Pancreas (tissue), 10 donors: ENCODE measurements around the gene GPC6. TPM values are rescaled to one million over a fixed set of nuclear protein-coding genes. Genes with fewer than 3 reads are reported as not detected.

Source experiments
- ATAC-seq, 4 donors: fragments of 200-7000 bp; cut with Tn5 transposase; one replicate each; pipeline versions ENCODE4 v1.8.0 to v1.9.1; 2020; ENCODE audit warnings: mild to moderate bottlenecking in 4 of 4, moderate library complexity in 4 of 4
- DNase-seq, 6 donors: peaks; one replicate each; pipeline ENCODE4 v3.0.0-alpha.2; 2020
- FAIRE-seq: peaks from 2 replicates; lab custom pipeline; 2012; peaks lifted over from hg19 to GRCh38; lab: Jason Lieb, UNC
- H3K27ac ChIP-seq, 4 donors: fragments of 200-600 bp; sonication (generic); 1 replicate in 3 of 4; 2 replicates in 1 of 4; pipeline versions ENCODE4 v1.5.0 to v1.8.0; 2020
- H3K27me3 ChIP-seq, 4 donors: fragments of 200-600 bp; one replicate each; pipeline ENCODE4 v1.8.0; 2021
- H3K36me3 ChIP-seq, 3 donors: fragments of 200-600 bp; sonication (generic) in 1 of 3; one replicate each; pipeline versions ENCODE4 v1.5.0 to v1.8.0; 2020 to 2021
- H3K4me1 ChIP-seq, 3 donors: fragments of 200-600 bp; one replicate each; pipeline ENCODE4 v1.8.0; 2021
- H3K4me3 ChIP-seq, 4 donors: fragments of 200-600 bp; sonication (generic) in 2 of 4; one replicate each; pipeline versions ENCODE4 v1.5.0 to v1.8.0; 2020 to 2021
- H3K9me3 ChIP-seq, 4 donors: fragments of 200-600 bp; one replicate each; pipeline ENCODE4 v1.8.0; 2021
- CTCF ChIP-seq, 4 donors: fragments of 200-600 bp; sonication (generic) in 3 of 4; IDR thresholded peaks; one replicate each; pipeline versions ENCODE4 v1.5.0 to v1.8.0; 2021; ENCODE audit warnings: antibody characterized with exemption in 4 of 4
- WGBS, 2 donors: extraction: QIAGEN DNeasy Blood & Tissue Kit; methylation state at CpG; one replicate each; pipeline ENCODE4 v1.1.7; 2013; 5-methylcytosine and 5-hydroxymethylcytosine counted together
- intact Hi-C, 3 donors: fragments of 100-400 bp; cut with DNase I; formaldehyde crosslinking; loops; one replicate each; pipeline versions ENCODE4 v1.11.1 to v1.14.2; 2022
- polyA plus RNA-seq, 2 donors: library from polyadenylated mRNA; stranded (reverse); fragments of 200-250 nt; gene quantifications; one replicate each; pipeline ENCODE4 v1.2.3, GENCODE V29; 2013
- total RNA-seq, 6 donors: library from RNA; stranded (reverse); fragmentation: NEBNext Ultra II Directional in 4 of 6; extraction: Animal tissue kit (Norgen Biotek cat#: 25700) in 4 of 6; gene quantifications; one replicate each; pipeline versions ENCODE4 v1.2.1 to v1.2.4, GENCODE V29; 2021 to 2023
- donor health status: healthy with polysubstance abuse.
- donor health status: DM: no; HTN: no; CAD: no; lungs with moderate emphysema.
- donor health status: DM: no; HTN: no; CAD: no.
- donor health status: control.
- donor health status: control.
- donor health status: Bipolar disorder and iron deficiency.
- donor health status: DM: yes; HTN: yes; CAD: no.
- donor health status: DM: no; HTN: no; CAD: no.
- donor health status: DM: no; HTN: no; CAD: no.
- donor health status: DM: yes; HTN: yes; CAD: no.

Gene GPC6
- total and polyA plus RNA-seq, 8 donors: 0.23 to 3.3 (median 1.2) TPM

GRCh38 chr13:93789058-93789457, 562.5 kb downstream of the GPC6 start:
- FAIRE-seq (no peak), DNase-seq (no peak), ATAC-seq (no peak)
- no peaks in the 10 kb centered on the region for H3K27me3 ChIP-seq
- no peaks in the 10 kb centered on the region for H3K36me3 ChIP-seq
- no peak overlapping the region for H3K4me3 ChIP-seq
- H3K27ac ChIP-seq: no peak overlapping the region
- no peaks in the 10 kb centered on the region for H3K9me3 ChIP-seq
- TF ChIP-seq CTCF (IDR thresholded peaks at IDR 0.05): no peak
- H3K4me1 ChIP-seq: no peaks in the 10 kb centered on the region
- WGBS, 2 donors: 62 to 75% methylated on average over 2 of the region's 2 CpGs
- intact Hi-C loops: no loop called here

- H3K27ac ChIP-seq: no peak overlapping the region
- ATAC-seq: no peak
- FAIRE-seq: no peak
- no peaks in the 10 kb centered on the region for H3K36me3 ChIP-seq
- no peaks in the 10 kb centered on the region for H3K27me3 ChIP-seq
- H3K4me3 ChIP-seq: no peak overlapping the region
- H3K9me3 ChIP-seq: no peaks in the 10 kb centered on the region
- no peak for TF ChIP-seq CTCF (IDR thresholded peaks at IDR 0.05)
- no peak for DNase-seq
- no peaks in the 10 kb centered on the region for H3K4me1 ChIP-seq
- intact Hi-C loops: no loop called here
- 65 to 86% methylated on average over 3 of the region's 3 CpGs for WGBS, 2 donors
These were observed 567.7 kb downstream of the GPC6 start for GRCh38 chr13:93794197-93794885.

- ATAC-seq (no peak), FAIRE-seq (no peak), DNase-seq (no peak)
- Histone ChIP-seq H3K4me1 (no peaks in the 10 kb centered on the region), H3K4me3 (no peak overlapping the region), H3K36me3 (no peaks in the 10 kb centered on the region), H3K27me3 (no peaks in the 10 kb centered on the region), H3K27ac (no peak overlapping the region), H3K9me3 (no peaks in the 10 kb centered on the region)
- no peak for TF ChIP-seq CTCF (IDR thresholded peaks at IDR 0.05)
- WGBS, 2 donors: 68 to 75% methylated on average over 2 of the region's 2 CpGs
- intact Hi-C loops: no loop called here
These were observed 570.9 kb downstream of the GPC6 start for GRCh38 chr13:93797463-93797862.

- TF ChIP-seq CTCF (IDR thresholded peaks at IDR 0.05): no peak
- H3K27ac ChIP-seq: no peak overlapping the region
- no peak overlapping the region for H3K4me3 ChIP-seq
- no peaks in the 10 kb centered on the region for H3K9me3 ChIP-seq
- H3K36me3 ChIP-seq: no peaks in the 10 kb centered on the region
- DNase-seq: no peak
- no peaks in the 10 kb centered on the region for H3K27me3 ChIP-seq
- no peak for FAIRE-seq
- no peaks in the 10 kb centered on the region for H3K4me1 ChIP-seq
- intact Hi-C loops: no loop called here
- ATAC-seq: no peak
- WGBS, 2 donors: 77 to 83% methylated on average over 3 of the region's 3 CpGs
These were observed 573.7 kb downstream of the GPC6 start for GRCh38 chr13:93800342-93800741.

- no peaks in the 10 kb centered on the region for H3K4me1 ChIP-seq
- no peak for DNase-seq
- no peaks in the 10 kb centered on the region for H3K27me3 ChIP-seq
- no peaks in the 10 kb centered on the region for H3K9me3 ChIP-seq
- WGBS, 2 donors: 75 to 96% methylated on average over 2 of the region's 2 CpGs
- H3K4me3 ChIP-seq: no peak overlapping the region
- no peak for FAIRE-seq
- ATAC-seq: no peak
- no peaks in the 10 kb centered on the region for H3K36me3 ChIP-seq
- no peak for TF ChIP-seq CTCF (IDR thresholded peaks at IDR 0.05)
- H3K27ac ChIP-seq: no peak overlapping the region
- intact Hi-C loops: no loop called here
These were observed 579.1 kb downstream of the GPC6 start for GRCh38 chr13:93805736-93806135.
